GM21360 (cell line): ENCODE measurements around the gene ZSCAN12.
"Not testable (repeated sequence)": the region's sequence is repeated elsewhere in the genome, so short reads cannot be mapped to it uniquely, and the experiment has no call there.

Source experiments
- ATAC-seq: cut with Tn5 transposase; IDR thresholded peaks from one replicate; pipeline ENCODE4 v1.9.1; 2021; ENCODE audit warnings: mild to moderate bottlenecking, moderate library complexity; ENCODE audit not compliant: unreplicated experiment

Gene ZSCAN12

DNA sequence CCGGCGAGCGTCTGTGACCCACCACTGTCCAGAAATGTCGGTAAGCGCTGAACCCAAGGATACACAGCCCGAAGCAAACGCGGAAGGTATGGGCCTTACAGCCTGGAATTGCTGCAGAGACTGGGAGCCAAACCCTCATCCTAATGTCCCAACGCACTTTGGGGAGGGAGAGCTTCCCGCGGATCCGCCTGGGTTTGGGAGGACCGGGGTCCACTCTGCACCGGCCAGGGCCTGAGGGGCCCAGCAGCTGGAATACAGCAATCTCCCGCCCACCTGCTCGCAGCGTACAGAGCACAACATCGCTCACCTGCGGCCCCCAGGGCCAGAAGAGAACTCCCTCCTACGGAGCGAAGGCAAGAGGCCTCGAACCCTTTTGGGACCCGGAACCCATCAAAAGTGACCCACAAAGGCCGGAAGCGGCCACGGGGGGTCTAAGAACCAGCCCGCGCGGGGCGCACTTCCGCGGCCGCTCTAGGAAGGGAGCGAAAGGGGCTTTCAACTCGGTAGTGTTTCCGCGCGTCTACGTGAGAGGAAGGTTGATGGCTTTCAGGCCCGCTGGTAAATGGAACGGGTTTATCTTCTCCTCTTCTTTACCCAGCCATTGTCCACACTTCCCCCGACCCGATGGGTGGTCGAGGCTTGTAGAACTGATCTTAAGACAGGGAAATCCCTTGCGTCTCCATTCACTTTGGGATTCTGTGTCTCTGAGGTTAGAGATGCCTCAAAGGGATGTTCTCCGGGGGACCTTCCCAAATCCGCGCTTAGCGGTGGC lies at the start of gene ZSCAN12:
ZSCAN12 (minus strand) TSS at position 398 of the 772 bp plus-strand sequence. CDS start 1,342 bp downstream, outside the sequence.
- peak; percentile 76 for ATAC-seq

DNA sequence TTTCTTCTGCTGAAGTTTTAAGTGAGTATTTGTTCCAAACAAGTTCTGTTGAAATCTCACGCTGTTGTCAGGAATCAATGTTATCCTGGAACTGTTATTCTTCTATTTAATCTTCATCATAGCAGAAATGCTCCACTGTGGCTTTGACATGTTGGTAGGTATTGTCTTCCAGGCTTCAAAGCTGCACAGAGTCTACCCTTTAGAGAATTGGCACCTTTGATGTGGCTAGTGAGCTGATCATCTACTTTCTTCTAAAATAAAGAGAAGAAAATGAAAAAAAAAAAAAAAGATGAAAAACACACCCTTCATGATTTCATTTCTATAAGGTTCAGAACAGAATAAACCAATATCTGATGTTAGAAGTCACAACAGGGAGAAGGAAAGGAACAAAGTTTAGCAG lies 49.5 kb upstream of the ZSCAN12 start:
- no peak for ATAC-seq

DNA sequence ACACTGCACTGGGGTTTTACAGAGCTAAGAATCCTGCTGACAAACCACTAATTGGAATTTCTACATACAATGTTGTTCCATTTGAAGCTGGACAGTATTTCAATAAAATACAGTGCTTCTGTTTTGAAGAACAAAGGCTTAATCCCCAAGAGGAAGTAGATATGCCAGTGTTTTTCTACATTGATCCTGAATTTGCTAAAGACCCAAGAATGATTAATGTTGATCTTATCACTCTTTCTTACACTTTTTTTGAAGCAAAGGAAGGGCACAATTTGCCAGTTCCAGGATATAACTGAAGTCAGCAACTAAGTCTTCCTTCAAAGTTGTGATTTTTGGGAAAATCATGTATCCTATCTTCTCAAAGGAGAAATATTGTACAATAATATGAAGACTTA lies 48.0 kb upstream of the ZSCAN12 start:
- not testable (repeated sequence) for ATAC-seq

DNA sequence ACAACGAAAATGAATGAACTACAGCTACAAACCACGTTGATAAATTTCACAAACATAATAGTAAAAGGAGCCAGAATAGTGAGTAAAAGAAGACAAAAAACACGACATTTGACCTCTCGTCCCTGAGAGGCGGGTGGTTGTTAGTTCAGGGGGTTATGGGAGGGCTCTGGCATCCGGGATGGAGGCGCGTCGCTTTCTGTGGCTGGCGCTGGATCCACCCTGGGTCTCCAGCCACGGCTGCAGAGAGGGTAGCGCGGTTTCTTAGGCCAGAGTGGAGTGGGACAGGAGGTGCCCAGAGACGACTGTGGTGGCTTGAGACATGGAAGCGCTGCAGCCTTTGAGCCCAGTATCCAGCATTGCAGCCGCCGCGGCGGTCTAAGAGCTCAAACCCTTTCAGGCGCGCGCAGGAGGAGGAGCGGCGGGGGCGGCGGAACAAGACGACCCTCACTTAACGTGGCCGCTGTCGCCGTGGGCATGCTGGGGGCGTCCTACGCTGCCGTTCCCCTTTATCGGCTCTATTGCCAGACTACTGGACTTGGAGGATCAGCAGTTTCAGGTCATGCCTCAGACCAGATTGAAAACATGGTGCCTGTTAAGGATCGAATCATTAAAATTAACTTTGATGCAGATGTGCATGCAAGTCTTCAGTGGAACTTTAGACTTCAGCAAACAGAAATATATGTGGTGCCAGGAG lies 47.4 kb upstream of the ZSCAN12 start:
- ATAC-seq = no peak

DNA sequence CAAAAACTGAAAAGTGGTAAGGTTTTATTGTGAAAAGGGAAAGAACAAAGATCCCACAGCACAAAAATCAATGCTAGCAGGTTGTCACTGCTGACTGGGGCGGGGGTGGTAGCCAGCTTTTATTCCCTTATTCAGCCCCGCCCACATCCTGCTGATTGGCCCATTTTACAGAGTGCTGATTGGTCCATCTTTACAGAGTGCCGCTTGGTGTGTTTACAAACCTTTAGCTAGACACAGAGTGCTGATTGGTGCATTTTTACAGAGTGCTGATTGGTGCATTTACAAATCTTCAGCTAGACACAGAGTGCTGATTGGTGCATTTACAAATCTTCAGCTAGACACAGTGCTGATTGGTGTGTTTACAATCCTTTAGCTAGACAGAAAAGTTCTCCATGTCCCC lies 45.2 kb upstream of the ZSCAN12 start:
- ATAC-seq = not testable (repeated sequence)

DNA sequence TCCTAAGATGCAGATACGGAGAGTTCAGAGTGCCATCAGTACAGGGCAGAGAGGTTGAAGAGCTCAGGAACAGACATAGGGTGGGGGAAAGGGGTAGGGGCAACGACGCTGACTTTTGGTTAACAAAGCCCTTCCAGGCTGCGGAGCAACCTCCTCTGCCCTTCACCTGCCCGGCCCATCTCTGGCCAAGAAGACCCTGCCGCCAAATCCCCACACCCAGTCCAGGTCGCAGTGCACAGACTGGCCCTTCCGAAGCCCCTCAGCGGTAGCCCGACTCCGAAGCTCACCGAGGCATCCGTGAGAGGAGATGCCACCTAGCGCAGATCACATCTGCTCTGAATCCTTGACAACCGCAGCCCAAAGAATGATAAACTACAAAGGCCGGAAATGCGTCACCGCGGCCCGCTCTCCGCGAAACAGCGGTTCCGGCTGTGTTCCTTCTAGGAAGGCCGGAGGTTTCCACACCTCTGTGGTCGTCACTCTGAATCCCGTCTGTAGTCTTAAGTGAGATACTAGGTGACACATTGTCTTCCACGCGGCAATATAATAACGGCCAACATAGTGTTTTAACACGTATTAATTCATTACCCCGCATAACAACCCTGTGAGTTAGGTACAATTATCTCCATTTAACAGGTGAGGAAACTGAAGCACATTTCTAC lies 43.7 kb upstream of the ZSCAN12 start, which contains the start of gene ZSCAN23:
ZSCAN23 (minus strand) TSS at position 380 of the 662 bp plus-strand sequence. CDS start 7,225 bp downstream, outside the sequence.
- ATAC-seq = peak; percentile 90

DNA sequence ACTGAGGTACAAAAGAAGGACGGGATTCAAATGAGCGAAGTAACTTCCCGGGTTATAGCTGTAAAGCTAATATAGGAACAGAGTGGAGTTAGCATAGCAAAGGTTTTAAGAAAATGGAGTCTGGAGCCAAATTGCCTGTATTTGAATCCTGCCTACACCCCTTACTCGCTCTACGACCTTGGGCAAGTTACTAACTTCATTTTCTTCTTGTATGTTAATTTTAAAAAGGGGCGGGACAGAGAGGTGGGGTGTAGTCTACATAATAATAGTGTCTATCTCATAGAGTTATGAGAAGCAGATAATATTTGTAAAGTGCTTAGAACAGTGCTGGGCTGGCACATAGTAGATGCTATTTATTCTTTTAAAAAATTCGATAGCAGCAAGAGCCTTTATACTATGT lies 43.0 kb upstream of the ZSCAN12 start:
- ATAC-seq = no peak

DNA sequence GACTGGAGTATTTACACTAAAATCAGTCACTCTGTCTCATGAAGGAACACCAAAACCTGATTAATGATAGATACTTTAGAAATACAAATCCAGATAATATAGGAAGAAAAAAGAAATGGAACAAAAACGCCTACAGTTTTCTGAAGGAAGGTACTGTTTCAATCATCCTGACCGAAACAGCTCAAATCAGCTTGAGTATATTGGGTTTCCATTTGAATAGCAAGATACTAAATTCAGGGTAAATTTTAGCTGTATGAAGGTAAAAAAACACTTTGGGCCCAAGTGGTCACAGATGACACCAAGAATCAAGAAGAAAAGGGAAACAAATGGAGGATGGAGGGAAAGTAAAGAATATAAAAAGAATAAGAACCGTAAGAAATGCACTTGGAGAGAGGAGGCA lies 36.9 kb upstream of the ZSCAN12 start:
- no peak for ATAC-seq

DNA sequence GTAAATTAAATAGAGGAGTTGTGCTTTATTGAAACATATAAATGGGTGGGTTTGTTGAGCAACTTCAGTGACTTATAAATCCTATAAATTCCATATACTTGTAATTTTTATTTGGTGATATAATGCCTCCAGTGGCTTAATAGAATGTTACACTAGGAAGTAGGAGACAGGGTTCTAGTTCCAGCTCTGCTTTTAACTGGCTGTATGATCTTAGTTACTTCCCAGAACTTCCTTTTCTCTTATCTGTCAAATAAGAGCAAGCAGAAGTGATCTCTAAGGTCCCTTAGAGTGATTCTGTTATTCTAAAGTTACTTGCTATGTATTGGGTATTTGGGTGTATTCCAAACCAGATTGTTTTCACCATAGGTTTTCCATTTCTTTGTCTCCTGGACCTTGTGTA lies 33.6 kb upstream of the ZSCAN12 start:
- ATAC-seq = no peak

DNA sequence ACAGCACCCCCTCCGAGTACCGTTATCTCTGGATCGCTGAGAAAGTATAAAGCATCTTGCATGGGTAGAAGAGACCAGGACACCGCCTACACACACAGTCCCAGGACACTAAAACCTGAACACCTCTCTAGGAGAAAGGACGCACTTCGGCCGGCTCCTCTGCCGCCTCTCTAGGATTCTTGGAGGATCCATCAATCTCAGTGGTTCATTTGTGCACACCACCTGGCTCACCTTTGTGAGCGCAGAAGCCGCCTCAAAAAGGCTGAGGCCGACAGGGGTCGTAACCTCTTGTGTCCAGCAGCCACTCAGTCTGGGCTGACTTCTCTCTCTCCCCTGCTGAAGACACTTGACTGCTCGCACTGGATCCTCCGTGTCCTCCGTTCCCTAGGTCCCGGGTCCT lies 30.2 kb upstream of the ZSCAN12 start:
- ATAC-seq = no peak

DNA sequence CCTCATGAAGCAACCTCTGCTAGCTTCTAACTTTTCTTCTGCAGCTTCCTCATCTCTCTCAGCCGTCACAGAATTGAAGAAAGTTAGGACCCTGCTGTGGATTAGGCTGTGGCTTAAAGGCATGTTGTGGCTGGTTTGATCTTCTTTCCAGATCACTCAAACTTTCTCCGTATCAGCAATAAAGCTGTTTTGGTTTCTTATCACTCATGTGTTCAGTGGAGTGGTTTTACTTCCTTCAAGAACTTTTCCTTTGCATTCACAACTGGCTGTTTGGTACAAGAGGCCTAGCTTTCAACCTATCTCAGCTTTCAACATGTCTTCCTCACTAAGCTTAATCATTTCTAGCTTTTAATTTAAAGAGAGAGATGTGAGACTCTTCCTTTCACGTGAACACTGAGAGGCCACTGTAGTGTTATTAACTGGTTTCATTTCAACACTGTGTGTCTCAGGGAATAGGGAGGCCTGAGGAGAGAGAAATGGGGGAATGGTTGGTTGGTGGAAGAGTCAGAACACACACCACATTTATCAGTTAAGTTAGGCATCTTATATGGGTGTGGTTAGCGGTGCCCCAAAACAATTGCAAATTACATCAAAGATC lies 26.5 kb upstream of the ZSCAN12 start:
- no peak for ATAC-seq

DNA sequence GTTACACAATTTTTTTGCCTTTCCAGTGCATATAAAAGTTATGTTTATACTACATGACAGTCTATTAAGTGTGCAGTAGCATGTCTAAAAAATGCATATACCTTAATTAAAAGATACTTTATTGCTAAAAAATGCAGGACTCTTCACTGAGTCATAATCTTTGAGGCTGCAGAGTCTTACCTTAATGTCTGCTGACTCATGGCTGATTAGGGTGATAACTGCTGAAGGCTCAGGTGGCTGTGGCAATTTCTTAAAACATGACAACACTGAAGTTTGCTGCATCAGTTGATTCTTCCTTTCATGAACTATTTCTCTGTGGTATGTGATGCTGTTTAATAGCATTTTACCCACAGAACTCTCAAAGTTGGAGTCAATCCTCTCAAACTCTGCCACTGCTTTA lies 24.6 kb upstream of the ZSCAN12 start:
- ATAC-seq = no peak

DNA sequence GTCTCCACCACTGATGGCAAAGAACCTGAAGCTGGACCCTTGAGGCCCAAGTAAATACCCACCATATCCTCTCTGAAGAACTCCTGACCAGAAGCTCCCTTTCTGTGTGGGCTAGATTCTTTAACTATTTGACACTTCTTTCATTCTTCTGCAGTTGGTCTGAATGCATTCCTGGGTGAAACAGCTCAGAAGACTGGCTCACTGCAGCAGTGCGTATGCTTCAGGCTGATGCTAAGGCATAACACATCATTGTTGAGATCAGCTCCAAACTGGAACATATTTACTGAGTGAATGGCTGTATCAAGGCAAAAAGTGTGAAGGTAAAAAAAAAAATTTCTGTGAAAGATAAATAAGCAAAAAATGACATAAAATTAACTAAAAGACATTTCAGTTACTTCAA lies 24.0 kb upstream of the ZSCAN12 start:
- no peak for ATAC-seq

DNA sequence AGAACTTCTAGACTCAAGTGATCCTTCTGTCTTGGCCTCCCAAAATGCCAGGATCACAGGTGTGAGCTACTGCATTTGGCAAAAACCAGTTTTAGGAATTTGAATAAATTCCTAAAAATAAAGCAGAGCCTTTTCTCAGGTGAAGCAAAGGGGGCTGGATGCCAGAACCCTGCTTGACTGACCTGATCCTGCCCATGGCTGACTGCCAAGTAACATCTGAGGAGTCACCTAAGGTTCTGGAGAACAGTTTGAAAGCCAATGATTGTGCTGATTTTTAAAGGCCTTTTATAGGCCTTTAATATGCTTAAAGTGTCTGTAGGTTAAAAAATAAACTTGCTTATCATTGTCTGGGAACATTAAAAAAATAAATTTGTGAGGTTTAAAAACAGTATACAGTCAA lies 14.1 kb upstream of the ZSCAN12 start:
- no peak for ATAC-seq

DNA sequence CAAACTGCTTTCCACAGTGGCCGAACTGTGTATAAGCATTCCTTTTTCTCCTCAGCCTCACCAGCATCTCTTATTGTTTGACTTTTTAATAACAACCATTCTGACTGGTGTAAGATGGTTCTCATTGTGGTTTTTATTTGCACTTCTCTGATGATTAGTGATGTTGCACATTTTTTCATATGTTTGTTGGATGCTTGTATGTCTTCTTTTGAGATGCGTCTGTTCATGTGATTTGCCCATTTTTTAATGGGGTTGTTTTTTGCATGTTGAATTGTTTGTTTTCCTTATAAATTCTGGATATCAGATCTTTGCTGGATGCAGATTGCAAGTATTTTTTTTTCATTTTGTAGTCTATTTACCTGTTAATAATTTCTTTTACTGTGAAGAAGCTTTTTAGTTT lies 11.2 kb upstream of the ZSCAN12 start:
- no peak for ATAC-seq

DNA sequence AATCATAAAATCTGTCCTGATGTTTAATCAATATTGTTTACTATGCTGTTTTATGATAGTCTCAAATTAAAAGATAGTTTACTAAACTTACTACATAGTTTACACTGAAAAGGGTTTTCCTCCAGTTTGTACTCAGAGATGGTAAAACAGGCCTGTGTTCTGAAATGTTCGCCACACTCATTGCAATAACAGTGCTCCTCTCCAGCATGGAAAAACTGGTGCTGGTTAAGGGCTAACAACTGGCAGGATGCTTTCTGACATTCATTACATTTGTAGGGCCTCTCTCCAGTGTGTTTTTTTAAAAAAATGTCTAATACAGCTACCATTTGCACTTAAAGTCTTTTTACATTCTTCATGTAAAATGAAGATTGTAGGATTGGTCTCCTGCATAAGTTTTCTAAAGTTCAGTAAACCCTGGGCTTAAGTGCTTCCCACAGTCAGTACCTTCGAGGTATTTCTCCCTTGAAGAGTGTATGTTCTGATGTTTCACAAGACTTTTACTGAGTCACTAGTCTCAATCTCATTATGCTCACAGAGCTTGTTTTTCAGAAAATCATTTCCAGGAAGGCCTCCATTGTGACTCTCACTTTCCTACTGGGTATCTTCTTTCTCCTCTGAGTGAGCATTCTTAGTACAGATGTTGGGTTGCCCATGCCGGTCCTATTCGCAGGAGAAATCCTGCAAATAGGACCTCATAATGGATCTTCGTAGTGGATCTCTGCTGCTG lies 8.7 kb upstream of the ZSCAN12 start:
- no peak for ATAC-seq

DNA sequence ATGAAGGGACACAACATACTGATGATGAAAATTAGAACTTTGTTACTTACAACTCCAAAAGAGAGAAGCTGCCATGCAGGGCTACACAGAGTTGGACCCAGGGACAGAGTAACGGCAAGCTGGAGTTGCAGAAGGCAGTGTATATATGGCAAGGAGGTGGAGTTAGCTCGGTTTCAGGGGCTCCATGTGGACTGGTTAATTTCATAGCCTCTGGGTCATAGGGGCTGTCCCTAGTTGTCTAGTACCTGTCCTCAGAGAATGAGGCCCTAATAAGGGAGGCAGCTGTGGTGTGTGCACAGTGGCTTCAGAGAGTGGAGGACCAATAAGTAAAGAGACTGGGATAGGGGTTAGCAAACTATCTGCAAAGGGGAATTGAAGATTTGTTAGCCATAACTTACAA lies 7.9 kb upstream of the ZSCAN12 start:
- ATAC-seq = no peak

DNA sequence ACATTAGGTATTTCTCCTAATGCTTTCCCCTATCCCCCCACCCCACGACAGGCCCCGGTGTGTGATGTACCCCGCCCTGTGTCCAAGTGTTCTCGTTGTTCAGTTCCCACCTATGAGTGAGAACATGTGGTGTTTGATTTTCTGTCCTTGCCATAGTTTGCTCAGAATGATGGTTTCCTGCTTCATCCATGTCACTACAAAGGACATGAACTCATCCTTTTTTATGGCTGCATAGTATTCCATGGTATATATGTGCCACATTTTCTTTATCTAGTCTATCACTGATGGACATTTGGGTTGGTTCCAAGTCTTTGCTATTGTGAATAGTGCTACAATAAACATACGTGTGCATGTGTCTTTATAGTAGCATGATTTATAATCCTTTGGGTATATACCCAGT lies 4.4 kb upstream of the ZSCAN12 start:
- ATAC-seq = not testable (repeated sequence)

DNA sequence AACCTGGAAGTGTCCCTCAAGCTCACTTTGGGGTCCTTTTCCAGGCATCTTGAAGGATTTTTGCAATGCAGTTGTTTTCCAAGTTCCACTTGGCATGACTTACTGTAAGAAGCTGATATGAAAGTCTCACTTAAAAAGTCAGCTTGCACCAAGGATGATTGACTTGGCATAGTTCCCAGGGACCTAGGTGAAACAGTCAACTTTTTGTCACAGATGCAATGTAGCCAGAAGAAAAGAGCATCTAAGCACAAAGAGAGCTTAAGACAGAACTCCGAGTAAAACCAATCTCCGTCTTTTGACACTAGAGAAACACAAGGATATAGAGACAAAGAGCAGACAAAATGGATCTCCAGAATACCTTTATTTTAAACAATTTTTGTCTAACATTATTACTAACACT lies 2.6 kb upstream of the ZSCAN12 start:
- no peak for ATAC-seq

DNA sequence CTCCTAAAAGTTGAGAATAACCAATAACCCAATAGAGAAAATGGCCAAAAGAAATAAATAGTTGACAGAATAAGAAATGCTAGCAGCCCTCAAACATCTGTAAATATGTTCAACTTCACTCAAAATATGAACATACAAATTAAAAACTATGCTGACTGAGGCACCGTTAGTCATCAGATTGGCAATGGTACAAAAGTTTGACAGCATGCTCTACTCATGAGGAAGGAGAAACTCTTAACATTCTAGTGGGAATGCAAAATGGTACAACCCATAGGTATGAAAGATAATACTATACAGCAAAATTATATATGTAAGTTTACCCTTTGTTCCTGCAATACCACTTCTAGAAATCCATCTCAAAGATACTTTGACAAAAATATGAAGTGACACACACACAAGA lies 1.6 kb upstream of the ZSCAN12 start:
- no peak for ATAC-seq

DNA sequence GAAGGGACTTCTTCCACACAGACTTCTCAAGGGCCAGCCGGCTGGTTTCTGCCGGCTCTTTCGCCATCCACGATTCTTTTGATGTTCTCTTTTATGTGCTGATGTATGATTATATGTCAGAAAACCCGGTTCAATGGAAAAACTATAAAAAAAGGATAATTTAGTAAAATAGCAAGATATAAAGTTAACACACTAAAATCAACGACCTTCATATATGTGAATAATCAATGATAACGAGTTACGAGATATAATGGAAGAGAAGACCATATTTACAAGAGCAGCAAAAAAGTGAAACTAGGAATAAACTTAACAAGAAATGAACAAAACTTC lies 540 bp upstream of the ZSCAN12 start:
- no peak for ATAC-seq
